PC-9 (cell line): ENCODE measurements around the gene CFAP20DC. TPM values are rescaled to one million over a fixed set of nuclear protein-coding genes. Genes with fewer than 3 reads are reported as not detected.

Experiments used
- BruUV-seq: library from RNA; stranded (reverse); fragments of 400-500 nt; replicated peaks from 2 replicates; lab custom pipeline; 2021; lab: Mats Ljungman, UMichigan
- CTCF ChIA-PET: fragments of 300-600 bp; sonication (Branson Sonifier 250); formaldehyde crosslinking; loops from one replicate; lab custom pipeline; 2022; ENCODE audit warnings: antibody characterized with exemption; lab: Charles Lee
- POLR2A ChIA-PET: fragments of 300-600 bp; sonication (Branson Sonifier 250); formaldehyde crosslinking; loops from one replicate; lab custom pipeline; 2022; ENCODE audit warnings: antibody characterized with exemption; ENCODE audit not compliant: unreplicated experiment; lab: Charles Lee
- DNase-seq, 2 experiments: peaks; one replicate each; pipeline versions ENCODE4 v3.0.0 to v3.0.0-alpha.2; 2015 to 2022; ENCODE audit warnings: mixed read lengths in 1 of 2
- H2AFZ ChIP-seq: fragments of 200-600 bp; sonication (generic); 2 replicates; pipeline ENCODE4 v1.8.1; 2017; ENCODE audit warnings: antibody characterized with exemption
- H3F3A ChIP-seq: fragments of 200-600 bp; sonication (generic); 2 replicates; pipeline ENCODE4 v1.8.1; 2017; ENCODE audit warnings: antibody characterized with exemption, mild to moderate bottlenecking, low read depth; ENCODE audit not compliant: insufficient read depth
- H3K27ac ChIP-seq: fragments of 200-600 bp; sonication (generic); 2 replicates; pipeline ENCODE4 v1.6.1; 2016; ENCODE audit warnings: mixed run types
- H3K27me3 ChIP-seq: fragments of 200-600 bp; sonication (generic); 2 replicates; pipeline ENCODE4 v1.6.1; 2016; ENCODE audit warnings: low read depth, mixed run types; ENCODE audit not compliant: insufficient read depth
- H3K36me3 ChIP-seq: fragments of 200-600 bp; sonication (generic); 2 replicates; pipeline ENCODE4 v1.6.1; 2016; ENCODE audit warnings: low read depth, mixed run types
- H3K4me1 ChIP-seq: fragments of 200-600 bp; sonication (generic); replicated peaks from 2 replicates; pipeline ENCODE4 v1.6.1; 2016; ENCODE audit warnings: mixed run types; ENCODE audit not compliant: insufficient read depth
- H3K4me2 ChIP-seq: fragments of 200-600 bp; sonication (generic); 2 replicates; pipeline ENCODE4 v1.6.1; 2017; ENCODE audit warnings: mixed run types
- H3K4me3 ChIP-seq: fragments of 200-600 bp; sonication (generic); 2 replicates; pipeline ENCODE4 v1.6.1; 2016; ENCODE audit warnings: mixed run types
- H3K79me2 ChIP-seq: fragments of 200-600 bp; sonication (generic); 2 replicates; pipeline ENCODE4 v1.6.1; 2017; ENCODE audit warnings: low read depth, mixed run types
- H3K9me2 ChIP-seq: fragments of 200-600 bp; sonication (generic); 2 replicates; pipeline ENCODE4 v1.8.1; 2017; ENCODE audit warnings: mild to moderate bottlenecking; ENCODE audit not compliant: insufficient read depth
- H3K9me3 ChIP-seq: fragments of 200-600 bp; sonication (generic); 2 replicates; pipeline ENCODE4 v1.8.1; 2016; ENCODE audit warnings: low read depth; ENCODE audit not compliant: insufficient read depth
- H4K20me1 ChIP-seq: fragments of 200-600 bp; sonication (generic); 2 replicates; pipeline ENCODE4 v1.8.1; 2017; ENCODE audit not compliant: insufficient read depth
- CTCF ChIP-seq: fragments of 200-600 bp; sonication (generic); conservative IDR thresholded peaks from 2 replicates; pipeline ENCODE4 v1.6.1; 2017; ENCODE audit warnings: mixed run types, antibody characterized with exemption, mild to moderate bottlenecking, moderate library complexity
- EZH2 ChIP-seq: fragments of 200-600 bp; sonication (generic); IDR thresholded peaks from 2 replicates; pipeline ENCODE4 v1.8.0; 2017; ENCODE audit warnings: antibody characterized with exemption, low read depth
- intact Hi-C: fragments of 100-400 bp; cut with micrococcal nuclease; formaldehyde crosslinking; loops from one replicate; pipeline ENCODE4 v1.10.0; 2022; ENCODE audit not compliant: unreplicated experiment
- total RNA-seq: library from RNA; stranded (reverse); gene quantifications from 2 replicates; pipeline ENCODE4 v1.2.3, GENCODE V29; 2021

CFAP20DC gene
- total RNA-seq, 1 experiment from 2014 or later: 6.7 TPM

GRCh38 chr3:59027607-59028006, 22.2 kb downstream of the CFAP20DC start:
- Histone ChIP-seq H3K79me2 (no peaks in the 10 kb centered on the region), H3K9me2 (no peaks in the 10 kb centered on the region), H3F3A (no peaks in the 10 kb centered on the region), H3K4me3 (no peak overlapping the region), H3K27ac (no peak overlapping the region), H3K9me3 (no peaks in the 10 kb centered on the region), H3K4me1 (no peaks in the 10 kb centered on the region), H3K27me3 (no peaks in the 10 kb centered on the region), H3K36me3 (no peaks in the 10 kb centered on the region), H2AFZ (no peak overlapping the region), H4K20me1 (no peaks in the 10 kb centered on the region), H3K4me2 (no peak overlapping the region)
- no TSS peak for BruUV-seq
- TF ChIP-seq CTCF (no peak), EZH2 (no peak)
- ChIA-PET POLR2A (no interaction called here), CTCF (no interaction called here)
- intact Hi-C loops: no loop called here
- no peak for DNase-seq

GRCh38 chr3:59023612-59024011, 26.2 kb downstream of the CFAP20DC start:
- no peaks in the 10 kb centered on the region for H3K4me1 ChIP-seq
- ChIA-PET POLR2A (no interaction called here), CTCF (no interaction called here)
- no peaks in the 10 kb centered on the region for H3K9me3 ChIP-seq
- no peak overlapping the region for H3K27ac ChIP-seq
- TF ChIP-seq EZH2 (no peak), CTCF (no peak)
- no peaks in the 10 kb centered on the region for H3K36me3 ChIP-seq
- no TSS peak for BruUV-seq
- H3F3A ChIP-seq: no peaks in the 10 kb centered on the region
- no peaks in the 10 kb centered on the region for H3K9me2 ChIP-seq
- no peaks in the 10 kb centered on the region for H4K20me1 ChIP-seq
- intact Hi-C loops: no loop called here
- no peak overlapping the region for H2AFZ ChIP-seq
- DNase-seq: no peak
- H3K79me2 ChIP-seq: no peaks in the 10 kb centered on the region
- no peak overlapping the region for H3K4me2 ChIP-seq
- H3K27me3 ChIP-seq: no peaks in the 10 kb centered on the region
- no peak overlapping the region for H3K4me3 ChIP-seq

GRCh38 chr3:59017617-59017984, 32.2 kb downstream of the CFAP20DC start:
- ChIA-PET CTCF (no interaction called here), POLR2A (no interaction called here)
- no peak overlapping the region for H3K4me2 ChIP-seq
- no peak overlapping the region for H2AFZ ChIP-seq
- intact Hi-C loops: no loop called here
- H3K9me3 ChIP-seq: no peaks in the 10 kb centered on the region
- H3K36me3 ChIP-seq: no peaks in the 10 kb centered on the region
- no peak for DNase-seq
- H3K4me1 ChIP-seq: no peaks in the 10 kb centered on the region
- BruUV-seq: no TSS peak
- H3K27me3 ChIP-seq: no peaks in the 10 kb centered on the region
- H3K4me3 ChIP-seq: no peak overlapping the region
- no peaks in the 10 kb centered on the region for H3K79me2 ChIP-seq
- no peaks in the 10 kb centered on the region for H3F3A ChIP-seq
- H4K20me1 ChIP-seq: no peaks in the 10 kb centered on the region
- no peak for TF ChIP-seq EZH2
- no peak for TF ChIP-seq CTCF
- H3K9me2 ChIP-seq: no peaks in the 10 kb centered on the region
- no peak overlapping the region for H3K27ac ChIP-seq
